Peyer's patch (tissue), 4 donors: Measurements from ENCODE around the gene ZNF324.

Source experiments
- CTCF ChIP-seq, 6 experiments: fragments of 450-650 bp in 4 of 6; fragments of 200-600 bp in 2 of 6; sonication (generic) in 1 of 6; IDR thresholded peaks; one replicate each; pipeline ENCODE4 v1.5.1; 2017 to 2019; ENCODE audit warnings: antibody characterized with exemption in 6 of 6, mild to moderate bottlenecking in 3 of 6, moderate library complexity in 1 of 6
- POLR2A ChIP-seq, 2 donors: fragments of 450-650 bp; IDR thresholded peaks; one replicate each; pipeline ENCODE4 v1.5.1; 2017; ENCODE audit warnings: antibody characterized with exemption in 2 of 2, mild to moderate bottlenecking in 2 of 2, moderate library complexity in 2 of 2

- TF ChIP-seq CTCF (IDR thresholded peaks at IDR 0.05) (no peak), POLR2A (IDR thresholded peaks at IDR 0.05) (no peak)
These were observed 50.3 kb downstream of the ZNF324 start for GRCh38 chr19:58516964-58517833.
